Esophagus squamous epithelium (tissue), 4 donors: ENCODE results near the gene DKK3.

Experiments used
- CTCF ChIP-seq, 6 experiments: fragments of 450-650 bp in 4 of 6; fragments of 200-600 bp in 2 of 6; sonication (generic) in 2 of 6; IDR thresholded peaks; one replicate each; pipeline ENCODE4 v1.5.1; 2016 to 2019; ENCODE audit warnings: antibody characterized with exemption in 6 of 6, mild to moderate bottlenecking in 4 of 6, moderate library complexity in 4 of 6
- POLR2A ChIP-seq, 4 donors: fragments of 450-650 bp; IDR thresholded peaks; one replicate each; pipeline ENCODE4 v1.6.1; 2017; ENCODE audit warnings: antibody characterized with exemption in 4 of 4, mild to moderate bottlenecking in 4 of 4, moderate library complexity in 3 of 4

GRCh38 chr11:11975201-11976092 lies 33.0 kb downstream of the DKK3 start:
- TF ChIP-seq POLR2A (IDR thresholded peaks at IDR 0.05) (no peak), CTCF (IDR thresholded peaks at IDR 0.05) (no peak)
